GM12878 (cell line): ENCODE measurements around the gene PCSK6. TPM values are rescaled to one million over a fixed set of nuclear protein-coding genes. Genes with fewer than 3 reads are reported as not detected.

ENCODE experiments used
- ATAC-seq: fragments of 200-7000 bp; cut with Tn5 transposase; 3 replicates; pipeline ENCODE4 v1.9.1; 2020; ENCODE audit warnings: mild to moderate bottlenecking, moderate library complexity
- BruUV-seq: library from RNA; stranded (reverse); fragments of 400-500 nt; replicated peaks from 2 replicates; lab custom pipeline; 2021; lab: Mats Ljungman, UMichigan
- CTCF ChIA-PET: fragments of 300-600 bp; sonication (Branson Sonifier 250); formaldehyde crosslinking; extraction: SDS; loops from one replicate; lab custom pipeline; 2021; ENCODE audit warnings: inconsistent platforms; lab: Yijun Ruan, JAX
- POLR2A ChIA-PET: fragments of 350-600 bp; formaldehyde crosslinking; extraction: SDS; loops from one replicate; lab custom pipeline; 2021; ENCODE audit warnings: inconsistent platforms; lab: Charles Lee
- RAD21 ChIA-PET: fragments of 300-600 bp; sonication (Branson Sonifier 250); formaldehyde crosslinking; loops from one replicate; lab custom pipeline; 2023; ENCODE audit warnings: antibody characterized with exemption; ENCODE audit not compliant: unreplicated experiment; lab: Charles Lee
- SMC1A ChIA-PET: fragments of 300-600 bp; sonication (Branson Sonifier 250); formaldehyde crosslinking; loops from one replicate; lab custom pipeline; 2023; ENCODE audit not compliant: unreplicated experiment, uncharacterized antibody; lab: Charles Lee
- DNase-seq: peaks from one replicate; pipeline ENCODE4 v3.0.0-alpha.2; 2011; ENCODE audit warnings: low read depth, low spot score
- FAIRE-seq: peaks from 3 replicates; lab custom pipeline; 2011; peaks lifted over from hg19 to GRCh38; lab: Jason Lieb, UNC
- H2AFZ ChIP-seq: 2 replicates; pipeline ENCODE4 v1.6.0; 2011; ENCODE audit warnings: low read depth, low read length, control low read depth; ENCODE audit not compliant: control insufficient read depth
- H3K27ac ChIP-seq: 2 replicates; pipeline ENCODE4 v1.5.1; 2011; ENCODE audit warnings: control low read depth; ENCODE audit not compliant: control insufficient read depth, insufficient read depth
- H3K27me3 ChIP-seq, 2 experiments: replicated peaks in 1 of 2; 2 replicates each; pipeline versions ENCODE4 v1.6.0 to v1.6.1; 2011; ENCODE audit warnings: low read length in 1 of 2; ENCODE audit not compliant: control insufficient read depth in 2 of 2, insufficient read depth in 2 of 2
- H3K36me3 ChIP-seq, 2 experiments: 2 replicates each; pipeline ENCODE4 v1.5.1; 2011; ENCODE audit warnings: low read length in 1 of 2; ENCODE audit not compliant: control insufficient read depth in 2 of 2, insufficient read depth in 2 of 2
- H3K4me1 ChIP-seq: 2 replicates; pipeline ENCODE4 v1.6.1; 2011; ENCODE audit warnings: mild to moderate bottlenecking, low read length, moderate library complexity, mixed read lengths; ENCODE audit not compliant: control insufficient read depth, insufficient read depth
- H3K4me2 ChIP-seq: 2 replicates; pipeline ENCODE4 v1.6.0; 2011; ENCODE audit warnings: control low read depth; ENCODE audit not compliant: control insufficient read depth, insufficient read depth
- H3K4me3 ChIP-seq: fragments of 200-600 bp; sonication (generic); 2 replicates; pipeline ENCODE4 v1.5.1; 2016
- H3K79me2 ChIP-seq: 2 replicates; pipeline ENCODE4 v1.6.0; 2011; ENCODE audit warnings: low read length; ENCODE audit not compliant: control insufficient read depth, insufficient read depth
- H3K9ac ChIP-seq: 2 replicates; pipeline ENCODE4 v1.8.0; 2011; ENCODE audit warnings: low read length, control low read depth, mixed read lengths; ENCODE audit not compliant: control insufficient read depth, insufficient read depth
- H3K9me3 ChIP-seq: replicated peaks from 3 replicates; pipeline ENCODE4 v1.5.1; 2011; ENCODE audit warnings: mild to moderate bottlenecking, low read length; ENCODE audit not compliant: control insufficient read depth, insufficient read depth
- H4K20me1 ChIP-seq: 2 replicates; pipeline ENCODE4 v1.6.0; 2011; ENCODE audit not compliant: control insufficient read depth, insufficient read depth
- RAD21 ChIP-seq: IDR thresholded peaks from 2 replicates; pipeline ENCODE4 v1.6.1; 2011; ENCODE audit warnings: mild to moderate bottlenecking, low read depth, low read length, moderate library complexity; ENCODE audit not compliant: insufficient read depth
- RB1 ChIP-seq: fragments of 450-650 bp; formaldehyde crosslinking; IDR thresholded peaks from 2 replicates; pipeline ENCODE4 v1.6.1; 2017; ENCODE audit warnings: mild to moderate bottlenecking, borderline replicate concordance
- SMC3 ChIP-seq: IDR thresholded peaks from 2 replicates; pipeline ENCODE4 v1.6.1; 2011; ENCODE audit warnings: low read length, improper control_type of control experiment, borderline replicate concordance
- WGBS: methylation state at CpG from one replicate; pipeline ENCODE4 v1.1.6; 2016; ENCODE audit warnings: low lambda C conversion rate; ENCODE audit not compliant: insufficient replicate concordance, insufficient coverage; ENCODE audit errors: missing lambda C conversion rate; 5-methylcytosine and 5-hydroxymethylcytosine counted together
- in situ Hi-C: fragments of 300-500 bp; cut with MboI; formaldehyde crosslinking; loops from 9 replicates; pipeline ENCODE4 v1.14.3; 2018; ENCODE audit warnings: mixed read lengths
- intact Hi-C: fragments of 100-400 bp; cut with micrococcal nuclease; formaldehyde crosslinking; loops from one replicate; pipeline ENCODE4 v1.14.2; 2022; ENCODE audit not compliant: unreplicated experiment
- polyA plus RNA-seq, 11 experiments: library from polyadenylated mRNA; depleted of rRNA in 4 of 11; unstranded in 6 of 11; stranded (reverse) in 5 of 11; fragments of >200 nt; fragmentation: Nextera tagmentation in 4 of 11; fragmentation: Illumina TruSeq in 1 of 11; extraction: Ambion mirVana in 4 of 11; extraction: Trizol in 1 of 11; gene quantifications; 1 replicate in 1 of 11; 2 replicates in 10 of 11; pipeline versions ENCODE4 v1.2.1 to v1.2.3, GENCODE V29; 2011 to 2016; ENCODE audit warnings: inconsistent platforms in 2 of 11, missing spikeins in 2 of 11, low read depth in 1 of 11
- total RNA-seq, 4 experiments: library from RNA; depleted of rRNA in 3 of 4; stranded (reverse); fragments of >200 nt in 3 of 4; fragmentation: Illumina TruSeq in 1 of 4; extraction: Trizol in 1 of 4; gene quantifications; 2 replicates each; pipeline versions ENCODE4 v1.2.1 to v1.2.3, GENCODE V29; 2013 to 2021
- TF ChIP-seq, protein P1 (sequence below): IDR thresholded peaks from 2 replicates; pipeline ENCODE4 v1.6.1; 2012; ENCODE audit warnings: low read depth, low read length, improper control_type of control experiment
- TF ChIP-seq, protein P2 (sequence below), 3 experiments: IDR thresholded peaks in 2 of 3; conservative IDR thresholded peaks in 1 of 3; 2 replicates each; pipeline ENCODE4 v1.5.1; 2011; ENCODE audit warnings: low read depth in 3 of 3, low read length in 3 of 3, mild to moderate bottlenecking in 3 of 3, control low read depth in 2 of 3, moderate library complexity in 2 of 3, inconsistent platforms in 1 of 3, mixed read lengths in 1 of 3; ENCODE audit not compliant: control insufficient read depth in 2 of 3, insufficient read depth in 1 of 3; ENCODE audit errors: extremely low read depth in 1 of 3

PCSK6 gene
- total and polyA plus RNA-seq, 10 of the 15 experiments (the other 5 are each of a cell fraction or from before 2014, with no cell fraction given) = 0.19 to 0.67 (median 0.25) TPM; not detected in 4

DNA sequence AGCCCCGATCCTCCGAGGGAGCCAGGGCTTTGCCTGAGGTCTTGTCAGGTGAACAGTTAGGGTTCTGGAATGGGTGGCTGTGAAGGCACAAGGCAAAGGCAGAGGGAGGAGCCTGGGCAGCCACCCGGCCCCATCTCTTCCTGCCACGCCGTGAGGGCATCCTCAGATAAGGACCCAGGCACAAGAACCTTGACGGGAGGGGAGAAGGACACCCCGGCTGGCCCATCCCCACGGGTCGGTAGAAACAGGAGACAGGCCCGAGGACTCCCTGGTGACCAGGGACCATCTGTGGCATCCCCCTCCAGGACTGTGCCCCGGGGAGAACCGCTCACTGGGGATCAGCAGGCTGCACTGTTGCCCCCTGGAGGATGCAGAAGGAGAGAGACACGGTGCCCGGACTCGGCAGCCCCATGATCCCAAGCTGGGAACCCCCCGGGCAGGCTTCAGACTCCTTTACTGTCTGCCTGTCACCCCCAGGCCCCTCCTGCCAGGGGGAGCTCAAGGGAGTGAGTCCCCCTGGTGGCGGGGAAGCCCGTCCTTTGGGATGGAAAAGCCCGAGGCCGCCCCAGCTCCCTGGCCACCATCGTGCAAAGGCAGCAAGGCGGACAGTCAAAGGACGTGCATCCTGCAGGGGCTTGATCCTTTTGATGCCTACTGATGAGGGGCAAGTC lies 12.3 kb upstream of the PCSK6 start:
- ChIA-PET POLR2A (no interaction called here), CTCF (interaction anchor here (0.7 to 2.0 kb wide), 8 partner anchors 9 to 213 kb away, joined by 3 to 7 read pairs (median 4); no protein-coding TSS in a partner anchor), SMC1A (interaction anchor here (0.9 to 1.2 kb wide), 2 partner anchors 198 to 208 kb away, joined by 3 read pairs; no protein-coding TSS in a partner anchor), RAD21 (no interaction called here)
- DNase-seq = no peak
- H3K36me3 ChIP-seq = no peaks in the 10 kb centered on the region
- no peaks in the 10 kb centered on the region for H3K79me2 ChIP-seq
- peaks cover 8% of the 10 kb centered on the region for H3K4me1 ChIP-seq
- no peaks in the 10 kb centered on the region; a peak in 2 of 4 replicates for H3K27me3 ChIP-seq
- intact Hi-C loops (loop anchor here (5.0 kb wide), 1 partner anchor 200 kb away; no protein-coding TSS in a partner anchor), in situ Hi-C loops (loop anchor here (5.0 kb wide), 1 partner anchor 200 kb away; no protein-coding TSS in a partner anchor)
- H3K4me3 ChIP-seq = no peak overlapping the region
- no peak overlapping the region; the same call in none of the 2 replicates for H2AFZ ChIP-seq
- no peak overlapping the region for H3K27ac ChIP-seq
- no peak overlapping the region for H3K9ac ChIP-seq
- no peaks in the 10 kb centered on the region for H4K20me1 ChIP-seq
- no TSS peak for BruUV-seq
- TF ChIP-seq, protein P1, sequence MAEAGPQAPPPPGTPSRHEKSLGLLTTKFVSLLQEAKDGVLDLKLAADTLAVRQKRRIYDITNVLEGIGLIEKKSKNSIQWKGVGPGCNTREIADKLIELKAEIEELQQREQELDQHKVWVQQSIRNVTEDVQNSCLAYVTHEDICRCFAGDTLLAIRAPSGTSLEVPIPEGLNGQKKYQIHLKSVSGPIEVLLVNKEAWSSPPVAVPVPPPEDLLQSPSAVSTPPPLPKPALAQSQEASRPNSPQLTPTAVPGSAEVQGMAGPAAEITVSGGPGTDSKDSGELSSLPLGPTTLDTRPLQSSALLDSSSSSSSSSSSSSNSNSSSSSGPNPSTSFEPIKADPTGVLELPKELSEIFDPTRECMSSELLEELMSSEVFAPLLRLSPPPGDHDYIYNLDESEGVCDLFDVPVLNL = no peak
- TF ChIP-seq RAD21 = peak; percentile 40; the same call in 1 of the 2 replicates
- no peak for TF ChIP-seq RB1
- TF ChIP-seq, protein P2, sequence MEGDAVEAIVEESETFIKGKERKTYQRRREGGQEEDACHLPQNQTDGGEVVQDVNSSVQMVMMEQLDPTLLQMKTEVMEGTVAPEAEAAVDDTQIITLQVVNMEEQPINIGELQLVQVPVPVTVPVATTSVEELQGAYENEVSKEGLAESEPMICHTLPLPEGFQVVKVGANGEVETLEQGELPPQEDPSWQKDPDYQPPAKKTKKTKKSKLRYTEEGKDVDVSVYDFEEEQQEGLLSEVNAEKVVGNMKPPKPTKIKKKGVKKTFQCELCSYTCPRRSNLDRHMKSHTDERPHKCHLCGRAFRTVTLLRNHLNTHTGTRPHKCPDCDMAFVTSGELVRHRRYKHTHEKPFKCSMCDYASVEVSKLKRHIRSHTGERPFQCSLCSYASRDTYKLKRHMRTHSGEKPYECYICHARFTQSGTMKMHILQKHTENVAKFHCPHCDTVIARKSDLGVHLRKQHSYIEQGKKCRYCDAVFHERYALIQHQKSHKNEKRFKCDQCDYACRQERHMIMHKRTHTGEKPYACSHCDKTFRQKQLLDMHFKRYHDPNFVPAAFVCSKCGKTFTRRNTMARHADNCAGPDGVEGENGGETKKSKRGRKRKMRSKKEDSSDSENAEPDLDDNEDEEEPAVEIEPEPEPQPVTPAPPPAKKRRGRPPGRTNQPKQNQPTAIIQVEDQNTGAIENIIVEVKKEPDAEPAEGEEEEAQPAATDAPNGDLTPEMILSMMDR (IDR thresholded peaks at IDR 0.05 in 2 of 3, conservative IDR thresholded peaks at IDR 0.05 in 1 of 3; ENCODE audit: control insufficient read depth in 2 of 3, extremely low read depth in 1 of 3, insufficient read depth in 1 of 3, low read depth in 3 of 3, low read length in 3 of 3) = peak; percentile 40 to 51 (median 50)
- TF ChIP-seq SMC3 = peak; percentile 36; the same call in 1 of the 2 replicates
- peak; percentile 88 for ATAC-seq
- 14% methylated on average over 23 of the region's 23 CpGs for WGBS
- no peak overlapping the region for H3K4me2 ChIP-seq
- H3K9me3 ChIP-seq = no peaks in the 10 kb centered on the region
- no peak for FAIRE-seq
